Neuronal stem cell (in vitro differentiated cells): Measurements from ENCODE around the gene CAMSAP2.

ENCODE experiments used
- DNase-seq: peaks from one replicate; pipeline ENCODE4 v3.0.0-alpha.2; 2013; ENCODE audit warnings: low spot score
- H2AFZ ChIP-seq: one replicate; pipeline ENCODE4 v1.6.1; 2013; ENCODE audit warnings: mild to moderate bottlenecking, low read length, inconsistent platforms
- H2AK5ac ChIP-seq: 2 replicates; pipeline ENCODE4 v1.6.1; 2013; ENCODE audit warnings: low read depth, mild to moderate bottlenecking, inconsistent platforms, low read length, moderate library complexity, mixed read lengths
- H2BK120ac ChIP-seq: 2 replicates; pipeline ENCODE4 v1.6.1; 2013; ENCODE audit warnings: low read depth, mild to moderate bottlenecking, inconsistent platforms, low read length, moderate library complexity, mixed read lengths
- H2BK12ac ChIP-seq: one replicate; pipeline ENCODE4 v1.6.1; 2013; ENCODE audit warnings: low read length, inconsistent platforms
- H2BK15ac ChIP-seq: 2 replicates; pipeline ENCODE4 v1.6.1; 2013; ENCODE audit warnings: mild to moderate bottlenecking, low read length, inconsistent platforms, mixed read lengths
- H2BK5ac ChIP-seq: one replicate; pipeline ENCODE4 v1.6.1; 2013; ENCODE audit warnings: inconsistent platforms, mild to moderate bottlenecking, low read length, moderate library complexity
- H3K14ac ChIP-seq: one replicate; pipeline ENCODE4 v1.6.1; 2013; ENCODE audit warnings: low read length, inconsistent platforms
- H3K18ac ChIP-seq: 2 replicates; pipeline ENCODE4 v1.6.1; 2013; ENCODE audit warnings: low read length, inconsistent platforms
- H3K23ac ChIP-seq: 2 replicates; pipeline ENCODE4 v1.6.1; 2013; ENCODE audit warnings: low read depth, mild to moderate bottlenecking, mixed read lengths, low read length, inconsistent platforms; ENCODE audit not compliant: poor library complexity
- H3K27ac ChIP-seq: replicated peaks from 3 replicates; pipeline ENCODE4 v1.5.1; 2013; ENCODE audit warnings: low read length, inconsistent platforms
- H3K27me3 ChIP-seq, 3 experiments: 2 replicates each; pipeline ENCODE4 v1.6.1; 2013; ENCODE audit warnings: low read length in 3 of 3, mild to moderate bottlenecking in 2 of 3, inconsistent platforms in 1 of 3, low read depth in 1 of 3, mixed read lengths in 1 of 3, moderate library complexity in 1 of 3; ENCODE audit not compliant: control insufficient read depth in 3 of 3, insufficient read depth in 3 of 3
- H3K36me3 ChIP-seq, 2 donors: replicated peaks in 1 of 2; 2 replicates each; pipeline ENCODE4 v1.6.1; 2013; ENCODE audit warnings: low read length in 2 of 2; ENCODE audit not compliant: control insufficient read depth in 2 of 2, insufficient read depth in 2 of 2
- H3K4ac ChIP-seq: 2 replicates; pipeline ENCODE4 v1.6.1; 2013; ENCODE audit warnings: inconsistent platforms, mild to moderate bottlenecking, low read length, moderate library complexity
- H3K4me1 ChIP-seq, 2 donors: 1 replicate in 1 of 2; 2 replicates in 1 of 2; pipeline ENCODE4 v1.6.1; 2013; ENCODE audit warnings: low read length in 2 of 2, low read depth in 1 of 2; ENCODE audit not compliant: control insufficient read depth in 2 of 2, insufficient read depth in 1 of 2
- H3K4me2 ChIP-seq: one replicate; pipeline ENCODE4 v1.6.1; 2013; ENCODE audit warnings: mild to moderate bottlenecking, low read length, inconsistent platforms; ENCODE audit not compliant: insufficient read depth, poor library complexity, severe bottlenecking
- H3K4me3 ChIP-seq, 2 donors: 2 replicates each; pipeline ENCODE4 v1.5.1; 2013; ENCODE audit warnings: low read length in 2 of 2, mild to moderate bottlenecking in 2 of 2, inconsistent platforms in 1 of 2, moderate library complexity in 1 of 2
- H3K79me1 ChIP-seq: one replicate; pipeline ENCODE4 v1.6.1; 2013; ENCODE audit warnings: low read depth, mild to moderate bottlenecking, inconsistent platforms, low read length, moderate library complexity
- H3K9ac ChIP-seq: one replicate; pipeline ENCODE4 v1.6.1; 2013; ENCODE audit warnings: mild to moderate bottlenecking, low read depth, low read length, inconsistent platforms; ENCODE audit not compliant: poor library complexity
- H3K9me3 ChIP-seq, 2 donors: replicated peaks in 1 of 2; 2 replicates each; pipeline versions ENCODE3 to v1.6.1; 2013; ENCODE audit warnings: low read length in 2 of 2, mild to moderate bottlenecking in 2 of 2, inconsistent platforms in 1 of 2, low read depth in 1 of 2, mixed read lengths in 1 of 2, moderate library complexity in 1 of 2; ENCODE audit not compliant: control insufficient read depth in 2 of 2, insufficient read depth in 1 of 2
- H4K8ac ChIP-seq: one replicate; pipeline ENCODE4 v1.6.1; 2013; ENCODE audit warnings: low read depth, mild to moderate bottlenecking, inconsistent platforms, low read length, moderate library complexity
- H4K91ac ChIP-seq: one replicate; pipeline ENCODE4 v1.6.1; 2013; ENCODE audit warnings: low read length, low read depth, mild to moderate bottlenecking, inconsistent platforms; ENCODE audit not compliant: poor library complexity
- WGBS, 2 donors: extraction: QIAGEN DNeasy Blood & Tissue Kit; methylation state at CpG; one replicate each; pipeline ENCODE4 v1.1.7; 2013; ENCODE audit warnings: missing lambda C conversion rate in 2 of 2, mixed read lengths in 1 of 2; ENCODE audit not compliant: insufficient read length in 2 of 2, insufficient replicate concordance in 1 of 2; ENCODE audit errors: extremely low coverage in 2 of 2; 5-methylcytosine and 5-hydroxymethylcytosine counted together

The CAMSAP2 gene

DNA sequence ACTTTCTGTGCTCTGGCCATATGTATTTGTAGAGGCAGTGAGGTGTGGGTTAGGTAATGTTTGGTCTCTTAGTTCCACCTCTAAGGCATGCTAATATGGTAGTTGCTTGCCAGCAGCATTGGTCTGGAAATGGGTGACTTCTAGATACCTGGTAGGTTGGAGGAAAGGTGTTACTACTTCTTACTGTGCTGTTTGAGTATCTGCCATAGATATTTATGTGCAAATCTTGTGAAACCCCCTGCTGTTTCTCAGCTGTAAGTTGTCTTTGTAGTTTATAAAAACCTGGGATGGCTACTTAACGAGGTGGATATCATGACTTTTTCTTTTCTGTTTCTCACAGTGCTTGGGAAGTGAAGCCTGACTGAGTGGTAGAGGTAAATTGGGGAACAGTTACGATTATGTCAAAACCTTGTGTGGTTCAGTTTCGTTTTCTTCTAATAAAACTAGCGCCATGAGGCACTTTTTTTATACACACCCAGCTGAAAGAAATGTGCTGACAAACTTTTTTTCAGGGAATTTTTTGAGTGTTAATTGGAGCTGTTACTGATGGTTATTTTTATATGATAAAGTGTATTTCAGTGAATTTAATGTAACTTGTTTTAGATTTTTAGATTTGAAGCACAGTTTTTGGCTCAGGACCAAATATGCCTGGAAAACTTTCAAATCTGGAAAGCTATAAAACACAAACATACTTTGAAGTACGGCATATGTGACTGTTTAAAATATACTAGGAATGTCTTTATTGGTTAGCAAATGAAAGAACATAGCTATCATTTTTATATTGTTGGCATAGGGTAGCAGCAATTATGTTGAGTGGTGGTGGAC is 42.1 kb downstream of the CAMSAP2 start:
- peaks cover 4% of the 10 kb centered on the region in 2 donors for H3K4me1 ChIP-seq
- H3K27me3 ChIP-seq: no peaks in the 10 kb centered on the region
- no peak overlapping the region for H3K4me3 ChIP-seq
- no peak for DNase-seq
- no peak overlapping the region for H2BK12ac ChIP-seq
- no peak overlapping the region for H3K4me2 ChIP-seq
- H3K9ac ChIP-seq: no peak overlapping the region
- no peak overlapping the region for H3K14ac ChIP-seq
- H3K18ac ChIP-seq: no peak overlapping the region
- no peak overlapping the region for H3K23ac ChIP-seq
- H2AFZ ChIP-seq: no peak overlapping the region
- peaks cover 2 to 79% of the 10 kb centered on the region in 2 donors for H3K36me3 ChIP-seq
- no peak overlapping the region for H2BK120ac ChIP-seq
- H3K4ac ChIP-seq: no peak overlapping the region
- H3K79me1 ChIP-seq: no peaks in the 10 kb centered on the region
- peaks cover 3 to 33% of the 10 kb centered on the region in 2 donors for H3K9me3 ChIP-seq
- no peak overlapping the region for H2BK15ac ChIP-seq
- H4K8ac ChIP-seq: no peak overlapping the region
- H4K91ac ChIP-seq: no peak overlapping the region
- no peak overlapping the region for H2AK5ac ChIP-seq
- WGBS, 2 donors: no CpG with 5 or more reads among the region's 5 CpGs
- no peak overlapping the region for H3K27ac ChIP-seq
- no peak overlapping the region for H2BK5ac ChIP-seq

DNA sequence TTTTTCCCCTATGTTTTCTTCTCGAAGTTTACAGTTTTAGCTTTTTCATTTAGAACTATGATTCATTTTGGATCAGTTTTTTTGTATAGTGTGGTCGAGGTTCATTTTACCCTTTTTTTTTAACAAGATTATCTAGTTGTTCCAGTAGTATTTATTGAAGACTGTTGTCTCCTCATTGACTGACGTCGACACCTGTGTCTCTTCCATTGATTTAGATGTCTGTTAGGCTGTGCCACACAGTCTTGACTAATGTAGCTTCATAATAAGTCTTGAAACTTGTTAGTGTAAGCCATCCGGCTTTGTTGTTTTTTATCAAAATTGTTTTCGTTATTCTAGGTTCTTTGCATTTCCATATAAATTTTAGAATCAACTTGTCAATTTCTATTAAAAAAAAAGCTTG is 45.2 kb downstream of the CAMSAP2 start:
- Histone ChIP-seq H3K4me3 (no peak overlapping the region), H2BK5ac (no peak overlapping the region), H3K23ac (no peak overlapping the region), H2BK12ac (no peak overlapping the region), H3K36me3 (peaks cover 6 to 82% of the 10 kb centered on the region in 2 donors), H3K79me1 (peaks cover 2% of the 10 kb centered on the region), H2AK5ac (no peak overlapping the region), H3K9ac (no peak overlapping the region), H2AFZ (no peak overlapping the region), H3K18ac (no peak overlapping the region), H3K14ac (no peak overlapping the region), H3K4ac (no peak overlapping the region), H3K27ac (no peak overlapping the region), H4K91ac (no peak overlapping the region), H2BK15ac (no peak overlapping the region), H3K9me3 (peaks cover 5 to 46% of the 10 kb centered on the region in 2 donors), H3K4me2 (no peak overlapping the region), H4K8ac (no peak overlapping the region), H3K4me1 (peaks cover 0 to 4% of the 10 kb centered on the region in 2 donors), H2BK120ac (no peak overlapping the region), H3K27me3 (no peaks in the 10 kb centered on the region)
- DNase-seq: no peak
- WGBS, 2 donors: no CpG with 5 or more reads among the region's 6 CpGs

DNA sequence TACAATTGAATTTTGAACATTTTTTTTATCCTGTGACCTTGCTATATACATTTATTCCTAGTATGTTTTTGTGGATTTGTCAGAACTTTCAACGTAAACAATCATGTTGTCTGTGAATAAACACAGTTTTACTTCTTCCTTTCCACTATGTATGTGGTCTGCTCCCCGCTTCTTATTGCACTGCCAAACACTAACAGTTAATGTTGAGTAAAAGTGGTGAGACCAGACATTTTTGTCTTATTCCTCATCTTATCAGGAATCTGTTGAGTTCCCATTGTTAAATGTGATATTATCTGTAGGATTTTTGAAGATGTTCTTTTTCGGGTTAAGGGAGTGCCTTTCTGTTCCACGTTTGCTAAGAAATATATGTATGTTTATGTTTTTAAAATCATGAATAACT is 45.9 kb downstream of the CAMSAP2 start:
- no peak overlapping the region for H2BK12ac ChIP-seq
- no peak overlapping the region for H3K27ac ChIP-seq
- no peak overlapping the region for H3K14ac ChIP-seq
- WGBS, 2 donors: no CpG with 5 or more reads among the region's 4 CpGs
- no peak overlapping the region for H3K23ac ChIP-seq
- no peak for DNase-seq
- H3K9ac ChIP-seq: no peak overlapping the region
- no peak overlapping the region for H2BK120ac ChIP-seq
- H4K8ac ChIP-seq: no peak overlapping the region
- no peak overlapping the region for H2BK5ac ChIP-seq
- peaks cover 5 to 43% of the 10 kb centered on the region in 2 donors for H3K9me3 ChIP-seq
- H4K91ac ChIP-seq: no peak overlapping the region
- H3K4me3 ChIP-seq: no peak overlapping the region
- no peak overlapping the region for H3K4ac ChIP-seq
- H3K79me1 ChIP-seq: peaks cover 2% of the 10 kb centered on the region
- H2BK15ac ChIP-seq: no peak overlapping the region
- H2AFZ ChIP-seq: no peak overlapping the region
- no peak overlapping the region for H2AK5ac ChIP-seq
- no peak overlapping the region for H3K18ac ChIP-seq
- H3K4me2 ChIP-seq: no peak overlapping the region
- H3K36me3 ChIP-seq: peaks cover 6 to 83% of the 10 kb centered on the region in 2 donors
- H3K27me3 ChIP-seq: no peaks in the 10 kb centered on the region
- peaks cover 0 to 4% of the 10 kb centered on the region in 2 donors for H3K4me1 ChIP-seq

DNA sequence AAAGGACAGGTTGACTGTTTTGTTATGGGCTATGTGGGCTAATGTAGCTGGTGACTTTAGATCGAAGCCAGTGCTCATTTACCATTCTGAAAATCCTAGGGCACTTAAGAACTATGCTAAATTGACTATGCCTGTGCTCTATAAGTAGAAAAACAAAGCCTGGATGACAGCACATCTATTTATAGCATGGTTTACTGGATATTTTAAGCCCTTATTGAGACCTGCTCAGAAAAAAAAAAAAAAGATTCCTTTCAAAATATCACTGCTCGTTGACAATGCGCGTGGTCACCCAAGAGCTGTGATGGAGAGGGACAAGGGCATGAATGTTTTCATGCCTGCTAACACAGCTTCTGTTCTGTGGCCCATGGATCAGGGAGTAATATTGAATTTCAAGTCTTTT is 48.1 kb downstream of the CAMSAP2 start:
- H3K18ac ChIP-seq: no peak overlapping the region
- peaks cover 2% of the 10 kb centered on the region for H3K79me1 ChIP-seq
- no peak overlapping the region for H2BK5ac ChIP-seq
- DNase-seq: no peak
- no peak overlapping the region for H3K9ac ChIP-seq
- H2BK15ac ChIP-seq: no peak overlapping the region
- no CpG with 5 or more reads among the region's 4 CpGs for WGBS, 2 donors
- no peak overlapping the region for H3K4me2 ChIP-seq
- no peaks in the 10 kb centered on the region for H3K27me3 ChIP-seq
- H3K14ac ChIP-seq: no peak overlapping the region
- H3K4me3 ChIP-seq: no peak overlapping the region
- H3K4me1 ChIP-seq: no peaks in the 10 kb centered on the region
- H4K91ac ChIP-seq: no peak overlapping the region
- H2BK120ac ChIP-seq: no peak overlapping the region
- peaks cover 5 to 43% of the 10 kb centered on the region in 2 donors for H3K9me3 ChIP-seq
- no peak overlapping the region for H2AFZ ChIP-seq
- no peak overlapping the region for H3K27ac ChIP-seq
- no peak overlapping the region for H4K8ac ChIP-seq
- no peak overlapping the region for H3K4ac ChIP-seq
- no peak overlapping the region for H3K23ac ChIP-seq
- no peak overlapping the region for H2BK12ac ChIP-seq
- no peak overlapping the region for H2AK5ac ChIP-seq
- H3K36me3 ChIP-seq: peaks cover 6 to 64% of the 10 kb centered on the region in 2 donors
